ENCODE measurements around the gene CTIF. TPM values are rescaled to one million over a fixed set of nuclear protein-coding genes. Genes with fewer than 3 reads are reported as not detected.

CTIF gene
- total RNA-seq, 1 donor from 2014 or later, result 48.5 TPM

DNA sequence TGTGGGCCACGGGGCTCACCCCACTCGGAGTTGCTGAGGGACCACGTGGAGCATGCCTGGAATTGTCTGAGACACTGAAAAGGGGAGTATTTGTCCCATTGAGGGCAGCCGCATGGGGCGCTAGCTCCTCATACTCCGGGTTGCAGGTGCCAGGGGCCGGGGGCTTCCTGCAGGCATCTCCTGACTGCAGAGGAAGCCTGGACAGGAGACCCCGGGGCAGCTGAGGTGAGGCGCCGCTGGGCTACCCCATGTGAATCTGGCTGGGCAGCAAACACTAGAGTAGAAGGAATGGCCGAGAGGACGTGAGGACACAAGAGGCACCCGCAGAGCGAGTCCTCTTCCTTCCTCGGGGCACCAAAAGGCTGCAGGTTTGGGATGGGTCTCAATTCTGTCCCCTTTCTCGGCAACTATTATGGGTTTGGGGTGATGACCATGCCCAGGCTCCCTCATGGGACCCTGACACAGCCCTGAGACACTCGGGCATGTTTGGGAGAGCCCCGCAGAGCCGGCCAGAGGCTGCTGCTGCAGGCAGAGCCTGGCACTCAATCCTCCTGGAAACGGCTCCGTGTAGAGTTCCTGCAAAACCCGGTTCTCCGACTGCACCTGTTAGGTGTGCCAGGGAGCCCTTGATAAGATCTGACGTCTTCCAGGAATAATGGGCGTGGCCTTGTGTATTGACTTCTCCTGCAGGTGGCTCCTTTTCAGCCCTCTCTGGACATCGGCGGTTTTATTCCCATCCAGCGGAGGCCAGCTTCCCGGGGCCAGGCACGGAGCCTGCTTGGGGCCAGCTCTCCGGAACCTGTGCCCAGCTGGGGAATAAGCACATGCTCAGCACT, 77.0 kb downstream of the CTIF start:
- Mint-ChIP-seq H3K4me3 (no peak overlapping the region), H3K36me3 (peaks cover 7% of the 10 kb centered on the region), H3K27me3 (no peaks in the 10 kb centered on the region), H3K4me1 (ENCODE audit: unreplicated experiment) (peaks cover 51% of the 10 kb centered on the region), H3K27ac (no peak overlapping the region), H3K9me3 (no peaks in the 10 kb centered on the region)
- no peak for DNase-seq (ENCODE audit: extremely low spot score, unreplicated experiment)
- TF ChIP-seq, protein P1, sequence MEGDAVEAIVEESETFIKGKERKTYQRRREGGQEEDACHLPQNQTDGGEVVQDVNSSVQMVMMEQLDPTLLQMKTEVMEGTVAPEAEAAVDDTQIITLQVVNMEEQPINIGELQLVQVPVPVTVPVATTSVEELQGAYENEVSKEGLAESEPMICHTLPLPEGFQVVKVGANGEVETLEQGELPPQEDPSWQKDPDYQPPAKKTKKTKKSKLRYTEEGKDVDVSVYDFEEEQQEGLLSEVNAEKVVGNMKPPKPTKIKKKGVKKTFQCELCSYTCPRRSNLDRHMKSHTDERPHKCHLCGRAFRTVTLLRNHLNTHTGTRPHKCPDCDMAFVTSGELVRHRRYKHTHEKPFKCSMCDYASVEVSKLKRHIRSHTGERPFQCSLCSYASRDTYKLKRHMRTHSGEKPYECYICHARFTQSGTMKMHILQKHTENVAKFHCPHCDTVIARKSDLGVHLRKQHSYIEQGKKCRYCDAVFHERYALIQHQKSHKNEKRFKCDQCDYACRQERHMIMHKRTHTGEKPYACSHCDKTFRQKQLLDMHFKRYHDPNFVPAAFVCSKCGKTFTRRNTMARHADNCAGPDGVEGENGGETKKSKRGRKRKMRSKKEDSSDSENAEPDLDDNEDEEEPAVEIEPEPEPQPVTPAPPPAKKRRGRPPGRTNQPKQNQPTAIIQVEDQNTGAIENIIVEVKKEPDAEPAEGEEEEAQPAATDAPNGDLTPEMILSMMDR (conservative IDR thresholded peaks at IDR 0.05), result no peak

DNA sequence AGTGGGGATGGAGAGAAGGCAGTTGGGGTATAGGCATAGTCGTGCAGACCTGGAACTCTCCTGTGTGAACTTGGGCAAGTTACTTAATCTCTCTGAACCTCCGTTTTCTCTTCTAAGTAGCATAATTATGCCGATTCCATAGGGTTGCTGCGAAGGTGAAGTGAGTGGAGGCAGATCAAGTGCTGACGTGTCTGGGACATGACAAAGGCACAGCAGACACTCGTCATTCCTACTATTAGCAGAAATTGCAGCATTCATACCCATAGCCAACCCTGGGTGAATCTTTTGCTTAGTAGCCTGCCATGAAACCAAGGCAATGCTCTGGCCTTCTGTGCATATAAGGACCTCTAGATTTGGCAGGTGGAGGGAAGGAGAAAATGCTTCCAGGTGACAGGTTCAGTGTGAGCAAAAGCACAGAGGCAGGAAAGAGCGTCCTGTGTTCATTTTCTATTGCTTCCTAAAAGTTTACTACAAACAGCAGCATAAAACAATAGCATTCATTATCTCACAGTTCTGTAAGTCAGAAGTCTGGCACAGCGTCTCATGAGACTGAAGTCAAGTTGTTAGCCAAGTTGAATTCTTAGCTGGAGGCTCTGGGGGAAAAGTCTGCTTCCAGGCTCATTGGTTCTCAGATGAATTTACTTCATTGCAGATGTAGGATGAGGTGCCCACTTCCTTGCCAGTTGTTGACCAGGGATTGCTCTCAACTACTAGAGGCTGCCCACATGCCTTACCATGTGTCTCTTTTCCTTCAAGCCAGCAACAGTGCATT, 77.8 kb downstream of the CTIF start:
- no peak for DNase-seq (ENCODE audit: extremely low spot score, unreplicated experiment)
- Mint-ChIP-seq H3K4me1 (ENCODE audit: unreplicated experiment) (peaks cover 50% of the 10 kb centered on the region), H3K27me3 (no peaks in the 10 kb centered on the region), H3K27ac (no peak overlapping the region), H3K36me3 (peaks cover 16% of the 10 kb centered on the region), H3K9me3 (no peaks in the 10 kb centered on the region), H3K4me3 (no peak overlapping the region)
- TF ChIP-seq, protein P1 (conservative IDR thresholded peaks at IDR 0.05), result no peak

DNA sequence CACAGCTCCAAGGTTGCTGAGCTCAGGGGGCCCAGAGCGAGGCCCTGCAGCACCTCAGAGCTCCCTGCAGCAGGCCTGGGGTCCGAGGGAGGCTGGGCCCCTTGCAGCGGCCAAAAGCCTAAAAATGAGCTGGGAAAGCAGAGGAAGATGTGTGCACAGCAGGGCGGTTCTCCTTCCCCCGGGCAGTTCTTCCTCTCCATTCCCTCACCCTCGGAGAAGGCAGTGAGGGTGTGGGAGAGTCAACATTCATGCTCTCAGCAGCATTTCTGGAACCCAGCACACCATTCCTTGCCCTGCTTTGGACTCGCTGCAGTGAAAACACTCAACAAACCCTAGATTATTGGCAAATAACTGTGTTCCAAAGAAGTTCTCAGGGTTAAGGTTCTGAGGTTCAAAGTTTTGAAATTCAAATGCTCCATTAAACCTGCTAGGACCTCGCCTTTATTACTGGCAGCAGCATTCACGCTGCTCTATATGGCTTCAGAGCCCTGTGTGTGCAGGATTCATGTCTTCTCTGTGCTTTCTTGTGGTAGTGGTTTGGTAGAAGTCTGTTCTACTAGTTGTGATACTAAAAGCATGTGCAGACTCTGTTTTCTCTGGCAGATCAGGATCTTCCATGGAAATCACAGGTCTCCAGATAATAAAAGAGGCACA, 79.1 kb downstream of the CTIF start:
- Mint-ChIP-seq H3K27me3 (no peaks in the 10 kb centered on the region), H3K4me3 (no peak overlapping the region), H3K9me3 (no peaks in the 10 kb centered on the region), H3K27ac (peak overlapping the region; percentile 15), H3K4me1 (ENCODE audit: unreplicated experiment) (peaks cover 50% of the 10 kb centered on the region), H3K36me3 (peaks cover 18% of the 10 kb centered on the region)
- TF ChIP-seq, protein P1 (conservative IDR thresholded peaks at IDR 0.05), result no peak
- no peak for DNase-seq (ENCODE audit: extremely low spot score, unreplicated experiment)

DNA sequence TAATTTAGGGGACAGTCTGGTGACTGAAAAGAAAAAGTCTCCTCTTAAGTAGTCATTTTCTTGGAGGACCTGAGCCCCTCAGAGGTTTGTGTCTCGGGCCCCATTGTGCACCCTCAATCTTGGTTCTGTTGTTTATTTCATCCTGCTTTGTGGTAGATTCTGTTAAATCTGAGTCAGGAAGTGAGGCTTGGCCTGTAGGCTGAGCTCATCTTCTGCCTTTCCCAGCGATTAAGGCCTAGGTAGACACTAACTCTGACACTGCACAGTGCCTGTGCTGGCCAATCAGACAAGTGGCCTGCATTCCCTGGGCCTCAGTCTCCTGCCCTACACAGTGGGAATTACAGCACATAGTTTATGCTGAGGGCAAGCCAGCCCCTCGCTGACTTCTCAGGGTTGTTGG, 80.2 kb downstream of the CTIF start:
- H3K9me3 Mint-ChIP-seq, result peaks cover 4% of the 10 kb centered on the region
- H3K36me3 Mint-ChIP-seq, result peaks cover 21% of the 10 kb centered on the region
- TF ChIP-seq, protein P1 (conservative IDR thresholded peaks at IDR 0.05), result no peak
- H3K27ac Mint-ChIP-seq, result no peak overlapping the region
- DNase-seq (ENCODE audit: extremely low spot score, unreplicated experiment), result no peak
- H3K27me3 Mint-ChIP-seq, result no peaks in the 10 kb centered on the region
- H3K4me1 Mint-ChIP-seq (ENCODE audit: unreplicated experiment), result peaks cover 45% of the 10 kb centered on the region
- no peak overlapping the region for H3K4me3 Mint-ChIP-seq

DNA sequence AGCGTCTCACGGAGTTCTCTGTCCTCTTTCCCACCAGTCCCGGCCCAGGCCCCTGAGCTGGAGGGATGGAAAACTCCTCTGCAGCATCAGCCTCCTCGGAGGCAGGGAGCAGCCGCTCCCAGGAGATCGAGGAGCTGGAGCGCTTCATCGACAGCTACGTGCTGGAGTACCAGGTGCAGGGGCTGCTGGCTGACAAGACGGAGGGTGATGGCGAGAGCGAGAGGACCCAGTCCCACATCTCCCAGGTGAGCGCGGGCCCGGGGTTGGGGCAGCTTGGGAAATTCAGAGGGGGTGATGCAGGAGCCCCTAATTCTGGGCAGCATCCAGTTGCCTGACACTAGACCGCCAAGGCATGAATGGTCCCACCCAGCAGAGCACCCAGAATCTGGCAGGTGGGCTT, 80.7 kb downstream of the CTIF start:
- Mint-ChIP-seq H3K4me1 (ENCODE audit: unreplicated experiment) (peaks cover 40% of the 10 kb centered on the region), H3K27ac (no peak overlapping the region)

More for the DNA sequence above, 80.7 kb downstream of the CTIF start:
- H3K4me3 Mint-ChIP-seq, result no peak overlapping the region
- H3K36me3 Mint-ChIP-seq, result peaks cover 18% of the 10 kb centered on the region
- peaks cover 4% of the 10 kb centered on the region for H3K9me3 Mint-ChIP-seq
- DNase-seq (ENCODE audit: extremely low spot score, unreplicated experiment), result no peak
- H3K27me3 Mint-ChIP-seq, result no peaks in the 10 kb centered on the region
- TF ChIP-seq, protein P1 (conservative IDR thresholded peaks at IDR 0.05), result no peak
